Osteoblast (primary cell): ENCODE results near the gene TMEM134. TPM values are rescaled to one million over a fixed set of nuclear protein-coding genes. Genes with fewer than 3 reads are reported as not detected.

Source experiments
- DNase-seq: peaks from one replicate; pipeline ENCODE4 v3.0.0; 2011; ENCODE audit warnings: low spot score, mixed read lengths; ENCODE audit not compliant: insufficient read length; ENCODE audit errors: missing footprints
- H2AFZ ChIP-seq: 2 replicates; pipeline ENCODE4 v1.6.0; 2011; ENCODE audit warnings: mild to moderate bottlenecking, low read length
- H3K27ac ChIP-seq: 2 replicates; pipeline ENCODE4 v1.5.1; 2011; ENCODE audit warnings: mild to moderate bottlenecking, low read depth, low read length, moderate library complexity
- H3K27me3 ChIP-seq: 2 replicates; pipeline ENCODE4 v1.6.0; 2012; ENCODE audit warnings: mild to moderate bottlenecking, control low read depth, inconsistent platforms, low read length, moderate library complexity; ENCODE audit not compliant: insufficient read depth
- H3K36me3 ChIP-seq: 2 replicates; pipeline ENCODE4 v1.5.1; 2011; ENCODE audit warnings: mild to moderate bottlenecking, low read length, control low read depth, moderate library complexity; ENCODE audit not compliant: insufficient read depth
- H3K4me1 ChIP-seq: 2 replicates; pipeline ENCODE4 v1.5.1; 2011; ENCODE audit warnings: mild to moderate bottlenecking, low read length, control low read depth, moderate library complexity; ENCODE audit not compliant: insufficient read depth
- H3K4me2 ChIP-seq: 2 replicates; pipeline ENCODE4 v1.6.0; 2011; ENCODE audit warnings: mild to moderate bottlenecking, low read length; ENCODE audit not compliant: insufficient read depth
- H3K4me3 ChIP-seq: fragments of 200-600 bp; sonication (generic); 3 replicates; pipeline ENCODE4 v1.5.1; 2012; ENCODE audit warnings: mild to moderate bottlenecking, low read length, inconsistent platforms; ENCODE audit not compliant: insufficient read depth
- H3K79me2 ChIP-seq: 2 replicates; pipeline ENCODE4 v1.6.0; 2012; ENCODE audit warnings: mild to moderate bottlenecking, low read length, control low read depth, inconsistent platforms; ENCODE audit not compliant: insufficient read depth
- H3K9me3 ChIP-seq: 2 replicates; pipeline ENCODE4 v1.5.1; 2011; ENCODE audit warnings: low read depth, low read length, control low read depth
- H4K20me1 ChIP-seq: 2 replicates; pipeline ENCODE4 v1.6.0; 2012; ENCODE audit warnings: mild to moderate bottlenecking, low read length, control low read depth; ENCODE audit not compliant: insufficient read depth
- total RNA-seq: library from RNA; depleted of rRNA; stranded (reverse); fragments of >200 nt; gene quantifications from 2 replicates; pipeline ENCODE4 v1.2.3, GENCODE V29; 2012
- TF ChIP-seq, protein P1 (sequence below): IDR thresholded peaks from 2 replicates; pipeline ENCODE4 v1.5.1; 2011; ENCODE audit warnings: mild to moderate bottlenecking, low read depth, low read length, moderate library complexity; ENCODE audit errors: extremely low read depth

TMEM134 gene
- total RNA-seq, 1 donor = 29.3 TPM

DNA sequence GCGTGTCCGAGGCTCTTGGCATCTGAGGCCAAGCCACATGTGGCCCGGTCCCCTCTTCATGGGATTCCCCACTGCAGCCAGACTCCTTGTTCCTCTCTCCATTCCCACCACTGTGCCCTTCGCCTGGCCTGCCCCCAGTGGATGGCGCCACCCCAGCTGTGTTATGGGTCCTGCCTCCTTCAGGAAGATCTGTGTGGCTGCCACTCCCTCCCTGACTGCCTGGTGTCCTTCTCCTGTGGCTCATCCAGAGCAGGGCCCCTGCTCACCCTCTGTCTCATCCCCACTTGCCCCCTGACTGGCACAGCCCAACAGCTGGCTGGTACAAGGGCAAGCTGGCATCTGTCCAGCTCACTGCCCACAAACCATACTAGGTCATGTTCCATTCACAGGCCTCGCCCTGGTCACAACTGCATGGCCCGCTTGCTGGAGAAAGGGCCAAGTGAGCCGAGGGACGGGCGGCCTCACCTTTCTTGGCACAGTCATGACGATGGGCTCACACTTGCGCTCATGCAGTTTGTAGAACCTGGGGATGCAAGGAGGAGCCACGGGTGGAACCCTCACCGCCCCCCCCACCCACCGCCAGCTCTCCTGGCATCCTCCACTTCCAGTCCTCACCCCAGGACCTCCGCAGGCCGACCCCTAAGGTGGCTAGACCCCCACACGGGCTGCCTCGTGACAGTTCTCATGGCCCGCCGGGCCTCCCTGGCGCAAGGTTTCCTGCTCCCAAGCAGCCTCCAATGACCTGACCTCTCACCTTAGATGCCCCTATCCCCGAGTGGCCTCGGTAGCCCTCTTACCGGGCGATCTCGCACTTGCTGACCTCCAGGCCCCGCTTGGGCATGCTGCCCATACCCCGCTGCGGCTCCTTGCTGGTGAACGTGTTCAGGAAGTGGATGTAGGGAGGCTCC, 29.5 kb downstream of the TMEM134 start:
- Histone ChIP-seq H4K20me1 (peaks cover 10% of the 10 kb centered on the region), H3K4me1 (peaks cover 7% of the 10 kb centered on the region), H3K4me2 (no peak overlapping the region), H3K36me3 (peaks cover 13% of the 10 kb centered on the region), H3K79me2 (peaks cover 18% of the 10 kb centered on the region), H3K4me3 (no peak overlapping the region), H3K27me3 (no peaks in the 10 kb centered on the region), H2AFZ (no peak overlapping the region), H3K9me3 (no peaks in the 10 kb centered on the region), H3K27ac (no peak overlapping the region)
- DNase-seq = peak; percentile 96
- TF ChIP-seq, protein P1, sequence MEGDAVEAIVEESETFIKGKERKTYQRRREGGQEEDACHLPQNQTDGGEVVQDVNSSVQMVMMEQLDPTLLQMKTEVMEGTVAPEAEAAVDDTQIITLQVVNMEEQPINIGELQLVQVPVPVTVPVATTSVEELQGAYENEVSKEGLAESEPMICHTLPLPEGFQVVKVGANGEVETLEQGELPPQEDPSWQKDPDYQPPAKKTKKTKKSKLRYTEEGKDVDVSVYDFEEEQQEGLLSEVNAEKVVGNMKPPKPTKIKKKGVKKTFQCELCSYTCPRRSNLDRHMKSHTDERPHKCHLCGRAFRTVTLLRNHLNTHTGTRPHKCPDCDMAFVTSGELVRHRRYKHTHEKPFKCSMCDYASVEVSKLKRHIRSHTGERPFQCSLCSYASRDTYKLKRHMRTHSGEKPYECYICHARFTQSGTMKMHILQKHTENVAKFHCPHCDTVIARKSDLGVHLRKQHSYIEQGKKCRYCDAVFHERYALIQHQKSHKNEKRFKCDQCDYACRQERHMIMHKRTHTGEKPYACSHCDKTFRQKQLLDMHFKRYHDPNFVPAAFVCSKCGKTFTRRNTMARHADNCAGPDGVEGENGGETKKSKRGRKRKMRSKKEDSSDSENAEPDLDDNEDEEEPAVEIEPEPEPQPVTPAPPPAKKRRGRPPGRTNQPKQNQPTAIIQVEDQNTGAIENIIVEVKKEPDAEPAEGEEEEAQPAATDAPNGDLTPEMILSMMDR = peak; percentile 35

DNA sequence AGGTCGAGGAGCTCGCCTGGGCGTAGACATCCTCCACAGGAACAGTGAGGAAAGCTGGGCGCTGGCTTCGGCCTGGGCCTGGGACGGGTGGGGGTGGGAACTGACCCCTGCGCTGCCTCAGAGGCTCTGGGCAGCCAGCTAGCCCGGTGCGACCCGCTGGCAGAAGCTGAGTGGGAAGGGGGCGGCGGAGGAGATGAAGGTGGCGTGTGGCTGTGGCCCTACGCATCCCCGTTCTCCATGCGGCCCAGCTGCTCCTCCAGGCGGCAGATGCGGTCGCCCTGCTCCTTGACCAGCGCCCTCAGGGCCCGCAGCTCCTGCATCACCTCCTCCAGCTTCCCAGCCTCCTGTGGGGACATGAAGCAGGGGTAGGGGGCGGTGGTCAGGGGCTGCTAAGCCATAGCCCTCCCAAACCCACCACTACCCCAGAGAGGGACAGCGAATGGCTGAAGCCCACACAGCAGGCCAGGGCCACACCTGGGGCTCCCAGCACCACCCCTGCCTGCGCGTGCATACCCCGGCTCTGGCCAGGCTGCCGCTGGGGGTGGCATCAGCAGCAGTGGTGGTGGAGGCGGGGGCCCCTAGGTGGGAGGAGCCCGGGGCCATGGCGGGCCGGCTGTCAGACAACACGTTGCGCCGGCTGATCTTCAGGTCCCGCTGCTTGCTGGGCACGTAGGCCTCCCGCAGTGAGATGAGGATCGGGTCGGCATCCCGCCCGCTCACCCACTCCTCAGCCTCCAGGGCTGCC, 30.7 kb downstream of the TMEM134 start:
- Histone ChIP-seq H3K27me3 (no peaks in the 10 kb centered on the region), H3K4me1 (peaks cover 7% of the 10 kb centered on the region), H3K27ac (no peak overlapping the region), H4K20me1 (peaks cover 10% of the 10 kb centered on the region), H3K4me2 (no peak overlapping the region), H3K36me3 (peaks cover 16% of the 10 kb centered on the region), H3K79me2 (peaks cover 18% of the 10 kb centered on the region), H2AFZ (no peak overlapping the region), H3K9me3 (no peaks in the 10 kb centered on the region), H3K4me3 (no peak overlapping the region)
- DNase-seq = no peak
- TF ChIP-seq, protein P1 = no peak

DNA sequence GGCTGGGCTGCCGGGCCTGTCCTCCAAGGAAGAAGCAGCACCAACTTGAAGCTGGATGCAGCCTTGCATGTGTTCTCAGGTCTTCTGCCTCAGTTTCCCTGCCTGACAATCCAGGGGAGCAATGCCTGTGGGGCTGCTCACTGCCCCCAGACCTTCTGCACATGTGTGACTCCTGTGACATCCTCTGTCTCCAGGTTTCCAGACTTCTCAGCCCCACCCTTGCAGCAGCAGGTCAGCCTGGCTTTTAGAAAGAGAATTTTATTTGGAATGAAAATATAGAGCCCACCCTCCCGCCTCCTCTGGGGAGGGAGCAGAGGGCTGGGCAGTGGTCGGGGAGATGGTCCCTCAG, 31.3 kb downstream of the TMEM134 start:
- Histone ChIP-seq H3K27me3 (no peaks in the 10 kb centered on the region), H3K79me2 (peaks cover 15% of the 10 kb centered on the region), H3K4me1 (peaks cover 7% of the 10 kb centered on the region), H2AFZ (no peak overlapping the region), H3K27ac (no peak overlapping the region), H3K9me3 (no peaks in the 10 kb centered on the region), H4K20me1 (peaks cover 10% of the 10 kb centered on the region), H3K36me3 (peaks cover 21% of the 10 kb centered on the region), H3K4me2 (no peak overlapping the region), H3K4me3 (no peak overlapping the region)
- no peak for DNase-seq
- TF ChIP-seq, protein P1 = no peak
